OCI-LY1 (cell line): Measurements from ENCODE around the gene SLC12A3.

Experiments used
- H2AFZ ChIP-seq: fragments of 200-600 bp; sonication (generic), shearing (Covaris generic); 2 replicates; pipeline ENCODE4 v1.6.0; 2014; ENCODE audit warnings: antibody characterized with exemption, mild to moderate bottlenecking, low read length
- H3F3A ChIP-seq: fragments of 200-600 bp; sonication (generic), shearing (Covaris generic); 2 replicates; pipeline ENCODE4 v1.6.0; 2014; ENCODE audit warnings: mild to moderate bottlenecking, antibody characterized with exemption, low read length, moderate library complexity; ENCODE audit not compliant: insufficient read depth
- H3K27ac ChIP-seq: fragments of 200-600 bp; sonication (generic); 2 replicates; pipeline ENCODE4 v1.5.1; 2014; ENCODE audit warnings: low read length, mixed run types, mild to moderate bottlenecking, low read depth; ENCODE audit not compliant: poor library complexity, severe bottlenecking
- H3K27me3 ChIP-seq: fragments of 200-600 bp; sonication (generic); 2 replicates; pipeline ENCODE4 v1.6.0; 2014; ENCODE audit warnings: antibody characterized with exemption, mild to moderate bottlenecking, low read length, moderate library complexity; ENCODE audit not compliant: insufficient read depth
- H3K36me3 ChIP-seq: fragments of 200-600 bp; sonication (generic); 2 replicates; pipeline ENCODE4 v1.6.1; 2014; ENCODE audit warnings: mild to moderate bottlenecking, antibody characterized with exemption, low read length, moderate library complexity, mixed read lengths; ENCODE audit not compliant: insufficient read depth
- H3K4me1 ChIP-seq: fragments of 200-600 bp; sonication (generic); 2 replicates; pipeline ENCODE4 v1.5.1; 2014; ENCODE audit warnings: mild to moderate bottlenecking, low read length, moderate library complexity; ENCODE audit not compliant: insufficient read depth, severe bottlenecking
- H3K4me2 ChIP-seq: fragments of 200-600 bp; sonication (generic), shearing (Covaris generic); 2 replicates; pipeline ENCODE4 v1.6.1; 2014; ENCODE audit warnings: low read length
- H3K4me3 ChIP-seq: fragments of 200-600 bp; sonication (generic); 2 replicates; pipeline ENCODE4 v1.5.1; 2014; ENCODE audit warnings: low read length, low read depth, mild to moderate bottlenecking, mixed read lengths; ENCODE audit not compliant: poor library complexity, severe bottlenecking
- H3K79me2 ChIP-seq: fragments of 200-600 bp; shearing (Covaris generic); 2 replicates; pipeline ENCODE4 v1.6.1; 2016; ENCODE audit warnings: mixed run types, low read length, mixed read lengths; ENCODE audit not compliant: insufficient read depth
- H3K9ac ChIP-seq: fragments of 200-600 bp; sonication (generic), shearing (Covaris generic); 2 replicates; pipeline ENCODE4 v1.6.1; 2014; ENCODE audit warnings: mild to moderate bottlenecking, low read length, mixed read lengths
- H3K9me2 ChIP-seq: fragments of 200-600 bp; sonication (generic), shearing (Covaris generic); 2 replicates; pipeline ENCODE4 v1.6.1; 2014; ENCODE audit warnings: low read depth, mild to moderate bottlenecking, low read length, mixed read lengths
- H3K9me3 ChIP-seq: fragments of 200-600 bp; shearing (Covaris generic); 2 replicates; pipeline ENCODE4 v1.6.1; 2014; ENCODE audit warnings: low read length, mixed read lengths
- H4K20me1 ChIP-seq: fragments of 200-600 bp; sonication (generic), shearing (Covaris generic); 2 replicates; pipeline ENCODE4 v1.6.0; 2016; ENCODE audit warnings: mild to moderate bottlenecking, low read length; ENCODE audit not compliant: insufficient read depth
- CTCF ChIP-seq: fragments of 200-600 bp; sonication (generic), shearing (Covaris generic); IDR thresholded peaks from 2 replicates; pipeline ENCODE4 v1.5.1; 2017; ENCODE audit warnings: mild to moderate bottlenecking, antibody characterized with exemption, low read length, moderate library complexity, mixed read lengths
- EZH2 ChIP-seq: fragments of 200-600 bp; sonication (generic), shearing (Covaris generic); IDR thresholded peaks from 2 replicates; pipeline ENCODE4 v1.8.0; 2017; ENCODE audit warnings: borderline replicate concordance, mixed run types, mild to moderate bottlenecking, antibody characterized with exemption, low read length, moderate library complexity, mixed read lengths

Gene SLC12A3

GRCh38 chr16:56856876-56857447 lies 8.0 kb upstream of the SLC12A3 start:
- Histone ChIP-seq H3K36me3 (no peaks in the 10 kb centered on the region), H3K4me3 (no peak overlapping the region), H2AFZ (no peak overlapping the region), H3K79me2 (no peaks in the 10 kb centered on the region), H4K20me1 (no peaks in the 10 kb centered on the region), H3K9me3 (no peaks in the 10 kb centered on the region), H3F3A (no peaks in the 10 kb centered on the region), H3K9me2 (no peaks in the 10 kb centered on the region), H3K27ac (no peak overlapping the region), H3K9ac (no peak overlapping the region), H3K27me3 (no peaks in the 10 kb centered on the region), H3K4me1 (peaks cover 13% of the 10 kb centered on the region), H3K4me2 (no peak overlapping the region)
- TF ChIP-seq CTCF (no peak), EZH2 (no peak)

- Histone ChIP-seq H3K36me3 (no peaks in the 10 kb centered on the region), H3F3A (no peaks in the 10 kb centered on the region), H3K79me2 (no peaks in the 10 kb centered on the region), H3K4me3 (no peak overlapping the region), H3K4me1 (peaks cover 13% of the 10 kb centered on the region), H2AFZ (no peak overlapping the region), H3K4me2 (no peak overlapping the region), H3K27me3 (no peaks in the 10 kb centered on the region), H3K9me2 (no peaks in the 10 kb centered on the region), H3K27ac (no peak overlapping the region), H3K9me3 (no peaks in the 10 kb centered on the region), H4K20me1 (no peaks in the 10 kb centered on the region), H3K9ac (no peak overlapping the region)
- TF ChIP-seq EZH2 (no peak), CTCF (no peak)
Measured at GRCh38 chr16:56858374-56858773, 6.6 kb upstream of the SLC12A3 start.

GRCh38 chr16:56859636-56860035 lies 5.4 kb upstream of the SLC12A3 start:
- H3K27me3 ChIP-seq: no peaks in the 10 kb centered on the region
- H3K79me2 ChIP-seq: no peaks in the 10 kb centered on the region
- TF ChIP-seq EZH2 (no peak), CTCF (no peak)
- H3K9ac ChIP-seq: no peak overlapping the region
- H3K4me2 ChIP-seq: no peak overlapping the region
- no peaks in the 10 kb centered on the region for H4K20me1 ChIP-seq
- peaks cover 13% of the 10 kb centered on the region for H3K4me1 ChIP-seq
- no peaks in the 10 kb centered on the region for H3K36me3 ChIP-seq
- no peak overlapping the region for H2AFZ ChIP-seq
- H3K9me3 ChIP-seq: no peaks in the 10 kb centered on the region
- H3F3A ChIP-seq: no peaks in the 10 kb centered on the region
- H3K27ac ChIP-seq: no peak overlapping the region
- H3K4me3 ChIP-seq: no peak overlapping the region
- H3K9me2 ChIP-seq: no peaks in the 10 kb centered on the region
